ENCODE measurements around the gene TBCD.

TBCD gene

GRCh38 chr17:82938873-82939620, 187.2 kb downstream of the TBCD start:
- DNase-seq (ENCODE audit: low read depth) = no peak
- no peak for TF ChIP-seq CTCF (IDR thresholded peaks at IDR 0.05; ENCODE audit: low read depth, low read length, missing control alignments)
- in situ Hi-C loops (cut with HindIII; ENCODE audit: low sequenced_read_pairs) = no loop called here
- H3K4me3 ChIP-seq (ENCODE audit: low read depth, low read length) = no peak overlapping the region

- H3K4me3 ChIP-seq (ENCODE audit: low read depth, low read length) = no peak overlapping the region
- DNase-seq (ENCODE audit: low read depth) = no peak
- TF ChIP-seq CTCF (IDR thresholded peaks at IDR 0.05; ENCODE audit: low read depth, low read length, missing control alignments) = no peak
- in situ Hi-C loops (cut with HindIII; ENCODE audit: low sequenced_read_pairs) = no loop called here
Measured at GRCh38 chr17:82939621-82940135, 187.8 kb downstream of the TBCD start.

- no peak for TF ChIP-seq CTCF (IDR thresholded peaks at IDR 0.05; ENCODE audit: low read depth, low read length, missing control alignments)
- no peak for DNase-seq (ENCODE audit: low read depth)
- in situ Hi-C loops (cut with HindIII; ENCODE audit: low sequenced_read_pairs) = no loop called here
- no peak overlapping the region for H3K4me3 ChIP-seq (ENCODE audit: low read depth, low read length)
Measured at GRCh38 chr17:82940226-82941020, 188.6 kb downstream of the TBCD start.

- H3K4me3 ChIP-seq (ENCODE audit: low read depth, low read length) = no peak overlapping the region
- in situ Hi-C loops (cut with HindIII; ENCODE audit: low sequenced_read_pairs) = no loop called here
- no peak for DNase-seq (ENCODE audit: low read depth)
- TF ChIP-seq CTCF (IDR thresholded peaks at IDR 0.05; ENCODE audit: low read depth, low read length, missing control alignments) = no peak
Measured at GRCh38 chr17:82941021-82942001, 189.4 kb downstream of the TBCD start.

GRCh38 chr17:82942166-82943130, 190.6 kb downstream of the TBCD start:
- DNase-seq (ENCODE audit: low read depth) = no peak
- no peak for TF ChIP-seq CTCF (IDR thresholded peaks at IDR 0.05; ENCODE audit: low read depth, low read length, missing control alignments)
- no peak overlapping the region for H3K4me3 ChIP-seq (ENCODE audit: low read depth, low read length)
- in situ Hi-C loops (cut with HindIII; ENCODE audit: low sequenced_read_pairs) = no loop called here

Measured in astrocyte of the cerebellum (primary cell).